NCI-H2196 (cell line): ENCODE results near the gene CCZ1.
"Not testable (repeated sequence)": the region's sequence is repeated elsewhere in the genome, so short reads cannot be mapped to it uniquely, and the experiment has no call there.

Experiments
- DNase-seq: peaks from one replicate; lab custom pipeline; 2025; ENCODE audit not compliant: unreplicated experiment; lab: John Stamatoyannopoulos, UW

CCZ1 gene

GRCh38 chr7:5898480-5899224, at the start of gene CCZ1:
Gene CCZ1 (plus strand): TSS chr7:5898733. CDS start chr7:5898800, 67 bp downstream.
- peak; percentile 56 for DNase-seq

GRCh38 chr7:5850944-5851343, 47.6 kb upstream of the CCZ1 start:
- DNase-seq = no peak

GRCh38 chr7:5854738-5855137, 43.8 kb upstream of the CCZ1 start:
- no peak for DNase-seq

GRCh38 chr7:5857041-5857575, 41.4 kb upstream of the CCZ1 start:
- not testable (repeated sequence) for DNase-seq

DNA sequence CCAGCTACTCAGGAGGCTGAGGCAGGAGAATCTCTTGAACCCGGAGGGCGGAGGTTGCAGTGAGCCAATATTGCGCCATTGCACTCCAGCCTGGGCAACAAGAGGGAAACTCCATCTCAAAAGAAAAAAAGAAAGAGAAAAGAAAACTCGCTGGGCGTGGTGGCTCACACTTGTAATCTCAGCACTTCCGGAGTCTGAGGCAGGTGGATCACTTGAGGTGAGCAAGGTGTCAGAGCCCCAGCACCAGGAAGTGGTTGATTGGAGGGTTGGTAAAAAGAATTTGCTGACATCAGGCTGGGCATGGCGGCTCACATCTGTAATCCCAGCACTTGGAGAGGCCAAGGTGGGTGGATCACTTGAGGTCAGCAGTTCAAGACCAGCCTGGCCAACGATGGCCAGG, 40.0 kb upstream of the CCZ1 start:
- not testable (repeated sequence) for DNase-seq

DNA sequence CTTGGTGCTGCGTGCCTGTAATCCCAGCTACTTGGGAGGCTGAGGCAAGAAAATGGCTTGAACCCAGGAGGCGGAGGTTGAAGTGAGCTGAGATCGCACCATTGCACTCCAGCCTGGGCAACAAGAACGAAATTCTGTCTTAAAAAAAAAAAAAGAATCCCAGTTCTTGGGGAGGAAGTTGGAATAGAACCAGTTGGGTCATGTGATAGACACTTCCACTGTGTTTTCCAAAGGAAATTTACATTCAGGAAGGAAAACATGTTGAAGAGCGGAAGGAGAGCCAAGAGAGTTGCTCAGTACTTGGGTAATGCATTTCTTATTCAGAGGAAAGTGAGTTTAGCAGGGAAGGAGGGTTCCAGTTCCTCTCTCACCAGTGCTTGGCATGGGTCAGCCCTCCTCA, 37.3 kb upstream of the CCZ1 start:
- not testable (repeated sequence) for DNase-seq

DNA sequence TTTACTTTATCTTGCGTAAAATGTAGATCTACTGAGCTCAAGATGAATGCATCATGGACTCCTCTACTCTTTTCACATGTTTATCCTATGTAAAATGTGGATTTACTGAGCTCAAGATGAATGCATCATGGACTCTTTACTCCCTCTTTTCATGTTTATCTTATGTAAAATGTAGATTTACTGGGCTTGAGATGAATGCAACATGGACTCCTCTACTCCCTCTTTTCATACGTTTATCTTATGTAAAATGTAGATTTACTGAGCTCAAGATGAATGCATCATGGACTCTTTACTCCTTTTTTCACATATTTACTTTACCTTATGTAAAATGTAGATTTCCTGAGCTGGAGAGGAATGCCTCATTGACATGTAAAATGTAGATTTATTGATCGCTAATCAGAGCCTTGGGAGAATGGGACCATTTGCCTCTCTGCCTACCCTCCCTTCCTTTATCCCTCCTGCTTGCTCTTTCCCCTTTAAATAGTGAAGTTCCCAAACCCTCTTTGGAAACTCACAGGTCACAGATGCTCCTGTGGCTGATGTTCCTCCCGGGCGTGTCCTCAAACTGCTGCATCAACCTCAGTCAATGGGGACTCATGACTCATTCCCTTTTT, 35.7 kb upstream of the CCZ1 start:
- DNase-seq = not testable (repeated sequence)

DNA sequence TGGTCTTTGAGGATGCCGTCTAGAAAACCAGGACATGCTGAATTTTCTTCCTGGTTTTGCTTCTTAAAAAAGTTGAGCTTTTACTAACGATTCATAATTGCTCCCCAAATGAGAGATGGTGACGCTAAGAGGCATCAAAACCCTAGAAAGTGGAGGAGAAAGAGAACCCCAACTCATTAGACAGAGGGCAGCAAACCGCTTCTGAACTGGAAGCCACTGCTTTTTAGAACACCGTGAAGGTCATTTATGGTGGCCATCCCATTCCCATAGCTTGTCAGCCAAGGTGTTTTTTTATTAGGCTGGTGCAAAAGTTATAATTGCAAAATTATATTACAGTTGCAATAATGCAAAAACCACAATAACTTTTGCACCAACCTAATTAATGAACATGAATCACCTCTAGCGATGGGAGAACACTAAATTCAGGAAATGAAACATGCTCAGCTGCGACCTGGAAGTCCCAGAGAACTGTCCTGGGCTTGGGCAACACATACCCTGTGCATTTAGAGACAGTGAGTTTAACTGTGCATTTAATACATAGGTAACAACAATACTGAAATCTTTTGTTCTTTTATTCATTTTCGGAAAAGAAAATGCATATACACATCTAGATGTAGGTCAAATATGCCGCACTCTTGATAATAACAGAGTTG, 33.1 kb upstream of the CCZ1 start:
- not testable (repeated sequence) for DNase-seq

GRCh38 chr7:5867060-5867459, 31.5 kb upstream of the CCZ1 start:
- DNase-seq = no peak

DNA sequence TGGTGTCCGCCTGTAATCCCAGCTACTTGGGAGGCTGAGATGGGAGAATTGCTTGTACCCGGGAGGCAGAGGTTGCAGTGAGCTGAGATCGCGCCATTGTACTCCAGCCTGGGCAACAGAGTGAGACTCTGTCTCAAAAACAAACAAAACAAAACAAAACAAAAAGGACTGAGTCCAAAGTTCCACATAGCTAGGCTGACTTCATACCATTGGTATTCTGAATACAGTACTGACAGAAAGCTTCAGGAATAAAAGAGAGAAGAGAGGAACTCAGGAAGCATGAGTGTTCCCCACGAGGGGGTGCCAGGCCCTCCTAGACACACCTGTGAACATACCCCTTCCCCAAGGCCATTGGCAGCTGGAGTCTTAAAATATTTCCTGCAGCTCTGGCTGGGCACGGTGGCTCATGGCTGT, 29.6 kb upstream of the CCZ1 start:
- DNase-seq = not testable (repeated sequence)

DNA sequence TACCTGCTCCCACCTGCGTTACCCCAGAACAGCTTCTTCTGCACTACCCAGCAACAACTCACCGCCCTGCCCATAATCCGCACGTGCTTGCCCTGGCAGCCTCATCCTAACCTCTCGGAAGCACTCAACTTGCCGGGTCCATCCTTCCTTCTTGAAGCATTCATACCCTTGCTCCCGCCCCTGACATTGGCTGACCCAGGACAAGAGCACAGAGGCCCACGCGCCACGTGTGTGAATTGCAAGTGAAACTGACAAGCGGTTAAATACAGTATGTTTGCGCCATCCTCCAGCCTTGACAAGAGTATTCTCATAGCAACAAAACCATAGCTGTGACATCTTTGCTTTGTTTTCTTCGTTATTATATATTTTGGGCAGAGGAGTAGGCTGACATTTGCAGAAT, 28.8 kb upstream of the CCZ1 start:
- DNase-seq = no peak

DNA sequence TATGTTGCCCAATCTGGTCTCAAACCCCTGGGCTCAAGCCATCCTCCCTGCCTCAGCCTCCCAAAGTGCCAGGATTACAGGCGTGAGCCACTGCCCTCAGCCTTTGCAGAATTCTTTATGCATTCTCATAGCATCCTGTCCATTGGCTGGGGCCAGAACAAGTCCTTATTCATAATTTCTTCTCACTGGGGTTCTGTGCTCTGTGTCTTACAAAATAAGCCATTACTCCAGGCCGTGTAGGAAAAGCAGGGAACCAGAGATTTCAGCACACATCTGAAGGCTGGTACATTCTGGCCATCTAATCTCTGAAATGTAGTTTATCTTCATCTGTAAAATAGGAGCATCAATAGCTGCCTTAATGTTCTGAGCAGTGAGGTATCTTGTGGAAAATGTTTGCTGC, 28.2 kb upstream of the CCZ1 start:
- DNase-seq = no peak

- DNase-seq = no peak
Measured at GRCh38 chr7:5872326-5872725, 26.2 kb upstream of the CCZ1 start.

DNA sequence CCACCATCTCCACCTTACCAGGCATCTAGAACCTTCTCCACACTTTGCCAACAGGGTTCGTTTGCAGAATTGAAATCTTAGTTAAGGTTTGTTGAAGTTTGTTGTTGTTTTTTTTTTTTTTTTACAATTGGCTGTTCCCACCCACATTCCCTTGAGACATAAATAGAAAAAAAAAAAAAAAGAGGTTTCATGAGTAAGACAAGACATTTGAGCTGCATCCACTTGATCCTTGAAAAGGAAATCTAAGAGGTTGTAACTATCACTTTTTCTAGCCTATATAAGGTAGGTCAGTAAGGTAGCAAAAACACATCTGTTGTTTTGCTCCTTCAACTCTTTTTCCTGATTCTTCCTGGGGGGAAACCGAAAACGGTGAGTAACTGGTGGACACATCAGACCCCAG, 18.9 kb upstream of the CCZ1 start:
- DNase-seq = not testable (repeated sequence)

DNA sequence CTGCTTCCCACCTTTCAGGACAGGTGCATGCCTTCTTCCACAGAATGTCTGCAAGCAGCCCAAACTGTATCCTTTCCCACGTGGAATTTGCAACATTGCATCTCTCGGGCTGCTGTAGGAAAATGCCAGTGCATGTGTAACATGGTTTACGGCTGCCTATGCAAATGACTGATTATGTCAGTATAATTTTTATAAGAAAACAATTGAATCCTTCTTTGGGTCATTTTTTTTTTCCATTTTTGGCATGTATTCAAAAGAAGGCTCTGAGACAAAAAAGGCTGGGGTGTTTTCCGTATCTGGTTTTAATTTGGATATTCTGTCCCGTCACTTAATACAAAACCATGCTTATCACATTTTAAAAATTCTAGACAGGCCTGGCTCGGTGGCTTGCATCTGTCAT, 18.4 kb upstream of the CCZ1 start:
- not testable (repeated sequence) for DNase-seq

DNA sequence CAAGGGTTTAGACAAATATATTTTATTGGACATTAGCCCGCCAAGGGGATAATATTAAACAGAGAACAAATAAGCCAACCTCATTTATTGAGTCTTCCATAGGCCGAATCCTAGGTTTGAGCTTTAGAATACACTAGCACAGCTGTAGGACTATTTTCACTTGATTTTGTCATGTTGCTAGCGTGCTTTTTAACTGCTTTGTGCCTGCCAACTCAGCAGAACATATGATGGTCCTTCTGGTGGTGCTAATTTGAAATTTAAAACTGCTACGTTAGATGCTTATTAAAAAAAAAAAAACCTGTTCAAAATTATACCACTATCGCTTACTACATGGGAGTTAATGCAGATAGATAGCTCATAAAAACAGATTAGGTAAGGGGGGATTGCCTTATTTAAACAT, 14.1 kb upstream of the CCZ1 start:
- DNase-seq = not testable (repeated sequence)

DNA sequence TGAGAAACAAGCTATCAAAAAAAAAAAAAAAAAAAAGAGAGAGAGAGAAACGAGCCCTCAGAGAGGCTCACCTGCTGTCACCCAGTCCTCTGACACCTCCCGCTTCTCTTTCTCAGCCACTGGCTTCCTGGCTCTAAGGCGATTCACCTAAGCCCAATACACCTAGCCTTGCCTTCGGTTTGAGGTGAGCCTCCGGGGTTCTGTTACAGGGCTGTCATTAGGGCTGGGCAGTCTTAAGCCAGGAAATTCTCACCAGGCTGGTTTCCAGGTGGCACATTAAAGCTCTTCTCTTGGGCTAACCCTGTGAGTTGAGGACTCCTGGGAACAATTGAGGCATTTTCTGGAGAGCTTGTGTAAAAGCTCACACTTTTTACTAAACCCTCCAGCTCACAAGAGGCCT, 10.5 kb upstream of the CCZ1 start:
- peak; percentile 23 for DNase-seq

DNA sequence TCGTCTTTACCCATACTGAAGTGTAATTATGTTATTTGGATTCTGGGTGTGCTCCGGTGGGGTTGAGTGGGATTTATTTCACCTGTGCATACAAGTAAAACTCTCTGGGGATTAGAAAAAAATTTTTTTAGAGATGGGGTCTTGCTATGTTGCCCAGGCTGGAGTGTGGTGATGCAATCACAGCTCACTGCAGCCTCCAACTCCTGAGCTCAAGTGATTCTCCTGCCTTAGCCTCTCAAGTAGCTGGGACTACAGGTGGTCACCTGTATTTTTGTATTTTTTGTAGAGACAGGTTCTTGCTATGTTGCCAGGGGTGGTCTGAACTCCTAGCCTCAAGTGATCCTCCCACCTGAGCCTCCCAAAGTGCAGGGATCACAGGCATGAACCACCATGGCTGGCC, 8.3 kb upstream of the CCZ1 start:
- DNase-seq = not testable (repeated sequence)

GRCh38 chr7:5892498-5892897, 6.0 kb upstream of the CCZ1 start:
- DNase-seq = no peak

DNA sequence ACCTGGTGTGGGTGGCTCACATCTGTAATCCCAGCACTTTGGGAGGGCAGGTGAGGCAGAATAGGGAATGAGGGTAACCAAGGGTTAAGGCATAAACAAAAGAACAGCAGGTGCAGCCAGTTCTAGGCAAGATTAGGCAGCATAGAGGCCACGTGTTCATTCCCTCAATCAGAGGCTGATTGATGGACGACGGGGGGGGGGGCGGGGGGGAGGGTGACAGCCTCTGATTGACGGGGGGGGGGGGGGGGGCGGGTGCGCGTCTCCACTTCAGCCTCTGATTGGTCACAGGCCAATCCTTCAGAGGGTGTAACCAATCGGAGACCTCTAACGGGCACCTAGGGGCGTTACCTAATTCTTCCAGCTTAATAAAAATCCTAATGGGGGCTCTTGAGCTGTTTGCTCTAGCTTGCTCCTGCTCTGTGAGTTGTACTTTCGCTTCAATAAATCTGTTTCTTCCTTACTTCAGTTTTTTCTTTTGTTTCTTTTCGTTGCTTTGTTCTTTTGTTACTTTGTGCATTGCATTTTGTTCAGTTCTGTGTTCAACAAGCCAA, 1.1 kb upstream of the CCZ1 start:
- DNase-seq = not testable (repeated sequence)

DNA sequence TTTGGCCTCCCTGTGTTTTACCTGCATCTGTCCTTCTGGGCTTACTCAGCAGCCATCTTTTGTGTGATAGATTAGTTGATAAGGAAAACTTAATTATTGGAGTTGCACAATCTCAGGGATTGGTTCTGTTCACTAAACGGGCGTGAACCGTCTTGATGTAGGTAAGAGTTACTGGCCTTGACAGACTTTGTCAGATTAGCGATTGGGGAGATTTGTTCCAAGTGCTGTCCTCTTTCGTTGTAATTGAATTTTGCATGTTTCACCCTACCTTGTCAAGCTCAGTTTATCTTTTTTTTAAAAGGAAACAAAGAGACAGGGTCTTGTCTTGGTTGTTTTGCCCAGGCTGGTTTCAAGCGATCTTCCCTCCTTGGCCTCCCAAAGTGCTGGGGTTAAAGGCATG, 4.5 kb downstream of the CCZ1 start:
- DNase-seq = not testable (repeated sequence)

DNA sequence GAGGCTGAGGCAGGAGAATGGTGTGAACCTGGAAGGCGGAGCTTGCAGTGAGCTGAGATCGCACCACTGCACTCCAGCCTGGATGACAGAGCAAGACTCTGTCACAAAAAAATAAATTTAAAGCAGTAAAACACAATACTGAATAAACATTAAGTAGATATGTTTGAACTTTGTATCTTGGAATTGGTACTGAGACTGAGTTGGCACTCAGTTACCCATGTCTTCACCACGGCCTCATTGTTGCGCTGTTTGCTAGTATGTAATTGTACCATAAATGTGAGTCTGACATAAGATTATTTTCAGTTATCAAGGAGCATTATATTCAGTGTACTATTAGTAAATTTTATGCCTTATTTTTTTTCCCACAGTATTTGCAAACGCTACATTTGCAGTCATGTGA, 6.2 kb downstream of the CCZ1 start:
- DNase-seq = not testable (repeated sequence)
